Measurements from ENCODE around the gene COP1.

COP1 gene

GRCh38 chr1:175981128-175981527 lies 226.0 kb downstream of the COP1 start:
- no peak for DNase-seq (ENCODE audit: low read depth, low spot score)
- TF ChIP-seq CTCF (IDR thresholded peaks at IDR 0.05; ENCODE audit: insufficient read depth, low read length, missing control alignments) = no peak
- no peak overlapping the region for H3K4me3 ChIP-seq (ENCODE audit: low read depth, low read length)
- CTCF ChIA-PET = interaction anchor here (1.4 kb wide), 1 partner anchor 9 kb away, joined by 3 read pairs; no protein-coding TSS in a partner anchor
- POLR2A ChIA-PET = no interaction called here

GRCh38 chr1:175978926-175979325 lies 228.2 kb downstream of the COP1 start:
- TF ChIP-seq CTCF (IDR thresholded peaks at IDR 0.05; ENCODE audit: insufficient read depth, low read length, missing control alignments) = no peak
- DNase-seq (ENCODE audit: low read depth, low spot score) = no peak
- POLR2A ChIA-PET = no interaction called here
- CTCF ChIA-PET = interaction anchor here (1.3 kb wide), 1 partner anchor 12 kb away, joined by 3 read pairs; no protein-coding TSS in a partner anchor
- H3K4me3 ChIP-seq (ENCODE audit: low read depth, low read length) = no peak overlapping the region

- no peak for DNase-seq (ENCODE audit: low read depth, low spot score)
- CTCF ChIA-PET = interaction anchor here (1.3 kb wide), 1 partner anchor 11 kb away, joined by 3 read pairs; no protein-coding TSS in a partner anchor
- no peak overlapping the region for H3K4me3 ChIP-seq (ENCODE audit: low read depth, low read length)
- POLR2A ChIA-PET = no interaction called here
- no peak for TF ChIP-seq CTCF (IDR thresholded peaks at IDR 0.05; ENCODE audit: insufficient read depth, low read length, missing control alignments)
Observed at GRCh38 chr1:175978476-175978875, 228.6 kb downstream of the COP1 start.

GRCh38 chr1:175976865-175977642 lies 230.0 kb downstream of the COP1 start:
- DNase-seq (ENCODE audit: low read depth, low spot score) = no peak
- ChIA-PET POLR2A (no interaction called here), CTCF (no interaction called here)
- no peak for TF ChIP-seq CTCF (IDR thresholded peaks at IDR 0.05; ENCODE audit: insufficient read depth, low read length, missing control alignments)
- no peak overlapping the region for H3K4me3 ChIP-seq (ENCODE audit: low read depth, low read length)

GRCh38 chr1:175969231-175969630 lies 237.9 kb downstream of the COP1 start:
- no peak for DNase-seq (ENCODE audit: low read depth, low spot score)
- H3K4me3 ChIP-seq (ENCODE audit: low read depth, low read length) = no peak overlapping the region
- TF ChIP-seq CTCF (IDR thresholded peaks at IDR 0.05; ENCODE audit: insufficient read depth, low read length, missing control alignments) = no peak
- ChIA-PET CTCF (no interaction called here), POLR2A (no interaction called here)

- POLR2A ChIA-PET = no interaction called here
- DNase-seq (ENCODE audit: low read depth, low spot score) = peak; percentile 73
Observed at GRCh38 chr1:175968486-175969172, 238.5 kb downstream of the COP1 start.

More at GRCh38 chr1:175968486-175969172, 238.5 kb downstream of the COP1 start:
- no peak overlapping the region for H3K4me3 ChIP-seq (ENCODE audit: low read depth, low read length)
- CTCF ChIA-PET = no interaction called here
- no peak for TF ChIP-seq CTCF (IDR thresholded peaks at IDR 0.05; ENCODE audit: insufficient read depth, low read length, missing control alignments)
